HepG2 (cell line): ENCODE measurements around the gene CLASP2. TPM values are rescaled to one million over a fixed set of nuclear protein-coding genes. Genes with fewer than 3 reads are reported as not detected.

Source experiments
- ATAC-seq: fragments of 200-7000 bp; cut with Tn5 transposase; 3 replicates; pipeline ENCODE4 v1.9.1; 2020; ENCODE audit warnings: mild to moderate bottlenecking, moderate library complexity
- BruUV-seq: library from RNA; stranded (reverse); fragments of 400-500 nt; replicated peaks from 2 replicates; lab custom pipeline; 2021; lab: Mats Ljungman, UMichigan
- CTCF ChIA-PET: fragments of 300-600 bp; formaldehyde crosslinking; extraction: SDS; loops from one replicate; lab custom pipeline; 2021; ENCODE audit warnings: low total read pairs, inconsistent platforms, low intra/inter-chr PET ratio; lab: Yijun Ruan, JAX
- POLR2A ChIA-PET: fragments of 350-600 bp; sonication (Branson Sonifier 250); formaldehyde crosslinking; loops from one replicate; lab custom pipeline; 2020; ENCODE audit warnings: antibody characterized with exemption, inconsistent platforms; lab: Yijun Ruan, JAX
- DNase-seq: peaks from one replicate; pipeline ENCODE4 v3.0.0-alpha.2; 2015; ENCODE audit warnings: low spot score
- FAIRE-seq: peaks from 3 replicates; lab custom pipeline; 2011; peaks lifted over from hg19 to GRCh38; lab: Jason Lieb, UNC
- H2AFZ ChIP-seq: one replicate; pipeline ENCODE4 v1.6.1; 2011; ENCODE audit warnings: low read length, inconsistent platforms
- H3K27ac ChIP-seq: fragments of 300-600 bp; 3 replicates; pipeline ENCODE4 v1.8.0; 2011; ENCODE audit warnings: mixed run types, mild to moderate bottlenecking, mixed read lengths, low read length, inconsistent platforms; ENCODE audit not compliant: insufficient read depth; ENCODE audit errors: extremely low read length
- H3K27me3 ChIP-seq, 2 experiments: fragments of 200-600 bp in 1 of 2; 2 replicates in 1 of 2; 3 replicates in 1 of 2; pipeline versions ENCODE4 v1.6.0 to v1.8.0; 2011; ENCODE audit warnings: low read length in 2 of 2, mild to moderate bottlenecking in 2 of 2, moderate library complexity in 2 of 2, inconsistent platforms in 1 of 2; ENCODE audit not compliant: insufficient read depth in 2 of 2, control insufficient read depth in 1 of 2
- H3K36me3 ChIP-seq, 2 experiments: fragments of 200-600 bp in 1 of 2; replicated peaks in 1 of 2; 2 replicates in 1 of 2; 3 replicates in 1 of 2; pipeline versions ENCODE4 v1.5.1 to v1.8.0; 2011; ENCODE audit warnings: low read length in 2 of 2, inconsistent platforms in 1 of 2; ENCODE audit not compliant: insufficient read depth in 2 of 2, control insufficient read depth in 1 of 2
- H3K4me1 ChIP-seq: 2 replicates; pipeline ENCODE4 v1.5.1; 2012; ENCODE audit warnings: low read length, inconsistent platforms; ENCODE audit not compliant: insufficient read depth
- H3K4me2 ChIP-seq: 2 replicates; pipeline ENCODE4 v1.6.0; 2011; ENCODE audit warnings: low read depth, low read length, inconsistent platforms
- H3K4me3 ChIP-seq, 3 experiments: fragments of 200-600 bp in 1 of 3; sonication (generic), shearing (Covaris generic) in 1 of 3; replicated peaks in 1 of 3; 2 replicates each; pipeline ENCODE4 v1.5.1; 2011 to 2016; ENCODE audit warnings: low read length in 3 of 3, inconsistent platforms in 2 of 3, low read depth in 2 of 3, mild to moderate bottlenecking in 2 of 3, control low read depth in 1 of 3, mixed read lengths in 1 of 3; ENCODE audit not compliant: insufficient read depth in 1 of 3
- H3K79me2 ChIP-seq: one replicate; pipeline ENCODE4 v1.6.1; 2011; ENCODE audit warnings: low read length, inconsistent platforms; ENCODE audit not compliant: insufficient read depth
- H3K9ac ChIP-seq: 2 replicates; pipeline ENCODE4 v1.6.0; 2011; ENCODE audit warnings: mild to moderate bottlenecking, low read depth, low read length, inconsistent platforms; ENCODE audit not compliant: insufficient read depth
- H3K9me3 ChIP-seq: 2 replicates; pipeline ENCODE4 v1.5.1; 2012; ENCODE audit warnings: mild to moderate bottlenecking, low read length
- H4K20me1 ChIP-seq: 2 replicates; pipeline ENCODE4 v1.6.0; 2011; ENCODE audit warnings: inconsistent platforms, mild to moderate bottlenecking, low read length, moderate library complexity; ENCODE audit not compliant: insufficient read depth
- BHLHE40 ChIP-seq: IDR thresholded peaks from 2 replicates; pipeline ENCODE4 v1.6.1; 2011; ENCODE audit warnings: low read length, improper control_type of control experiment
- CEBPG ChIP-seq: IDR thresholded peaks from 2 replicates; pipeline ENCODE4 v1.6.1; 2016
- EP300 ChIP-seq, 3 experiments: sonication (generic) in 1 of 3; formaldehyde crosslinking in 1 of 3; IDR thresholded peaks; 2 replicates each; pipeline versions ENCODE4 v1.5.1 to v1.6.1; 2011 to 2020; ENCODE audit warnings: low read depth in 2 of 3, low read length in 2 of 3, borderline replicate concordance in 1 of 3, improper control_type of control experiment in 1 of 3, mild to moderate bottlenecking in 1 of 3, missing genetic modification reagents in 1 of 3, moderate library complexity in 1 of 3
- FOXC1 ChIP-seq: sonication (generic); formaldehyde crosslinking; IDR thresholded peaks from 2 replicates; pipeline ENCODE4 v1.8.0; 2022; ENCODE audit warnings: mild to moderate bottlenecking, missing genetic modification reagents, borderline replicate concordance
- FOXP1 ChIP-seq, 2 experiments: fragments of 450-650 bp in 1 of 2; IDR thresholded peaks; 2 replicates each; pipeline ENCODE4 v1.6.1; 2017 to 2018; ENCODE audit warnings: antibody characterized with exemption in 1 of 2
- ISL2 ChIP-seq: sonication (generic); formaldehyde crosslinking; IDR thresholded peaks from 2 replicates; pipeline ENCODE4 v1.5.0; 2020; ENCODE audit warnings: missing genetic modification reagents
- JUND ChIP-seq: sonication (generic); formaldehyde crosslinking; IDR thresholded peaks from 2 replicates; pipeline ENCODE4 v1.8.0; 2022; ENCODE audit warnings: mild to moderate bottlenecking, missing genetic modification reagents
- MTA1 ChIP-seq: sonication (generic); formaldehyde crosslinking; IDR thresholded peaks from 2 replicates; pipeline ENCODE4 v1.4.0; 2020; ENCODE audit warnings: missing genetic modification reagents, mild to moderate bottlenecking, borderline replicate concordance
- RELA ChIP-seq: sonication (generic); formaldehyde crosslinking; IDR thresholded peaks from 2 replicates; pipeline ENCODE4 v1.4.0; 2020; ENCODE audit warnings: missing genetic modification reagents
- SKI ChIP-seq: fragments of 450-650 bp; IDR thresholded peaks from one replicate; pipeline ENCODE4 v1.6.1; 2018; ENCODE audit warnings: mild to moderate bottlenecking; ENCODE audit not compliant: partially characterized antibody
- ZBTB34 ChIP-seq: sonication (generic); formaldehyde crosslinking; IDR thresholded peaks from 2 replicates; pipeline ENCODE4 v1.8.0; 2022; ENCODE audit warnings: mild to moderate bottlenecking, missing genetic modification reagents
- ZBTB37 ChIP-seq: sonication (generic); formaldehyde crosslinking; IDR thresholded peaks from 2 replicates; pipeline ENCODE4 v1.4.0; 2020; ENCODE audit warnings: mild to moderate bottlenecking, missing genetic modification reagents
- ZBTB43 ChIP-seq: sonication (generic); formaldehyde crosslinking; conservative IDR thresholded peaks from 2 replicates; pipeline ENCODE4 v1.4.0; 2020; ENCODE audit warnings: missing genetic modification reagents
- ZNF557 ChIP-seq: sonication (generic); formaldehyde crosslinking; IDR thresholded peaks from 2 replicates; pipeline ENCODE4 v1.4.0; 2020; ENCODE audit warnings: missing genetic modification reagents
- WGBS: methylation state at CpG from one replicate; pipeline ENCODE4 v1.1.6; 2017; ENCODE audit warnings: low lambda C conversion rate; 5-methylcytosine and 5-hydroxymethylcytosine counted together
- in situ Hi-C: cut with HindIII; loops from 2 replicates; pipeline ENCODE4 v1.10.0; 2017; ENCODE audit warnings: low pct_unique_long_range_greater_than_20kb; ENCODE audit not compliant: extremely low pct_ligation_motif_present
- intact Hi-C: fragments of 100-400 bp; cut with micrococcal nuclease; formaldehyde crosslinking; loops from one replicate; pipeline ENCODE4 v1.10.0; 2022; ENCODE audit not compliant: unreplicated experiment
- polyA plus RNA-seq, 8 experiments: library from polyadenylated mRNA; depleted of rRNA in 3 of 8; stranded (reverse) in 7 of 8; unstranded in 1 of 8; fragments of >200 nt; fragmentation: Illumina TruSeq in 4 of 8; extraction: Trizol in 4 of 8; gene quantifications; 2 replicates each; pipeline versions ENCODE4 v1.2.1 to v1.2.3, GENCODE V29; 2011 to 2016; ENCODE audit warnings: low read depth in 4 of 8, missing spikeins in 1 of 8, mixed read lengths in 1 of 8; ENCODE audit not compliant: insufficient read depth in 1 of 8
- total RNA-seq, 5 experiments: library from RNA; depleted of rRNA; stranded (reverse); fragments of >200 nt; fragmentation: Illumina TruSeq; extraction: Trizol; gene quantifications; 2 replicates each; pipeline ENCODE4 v1.2.3, GENCODE V29; 2016; ENCODE audit warnings: low read depth in 1 of 5

Gene CLASP2
- total and polyA plus RNA-seq, 2 of the 13 experiments (the other 11 are each of a cell fraction or from before 2014, with no cell fraction given), result 15.7 to 34.8 TPM

GRCh38 chr3:33597257-33597689 is 120.8 kb downstream of the CLASP2 start:
- no peak overlapping the region for H3K27ac ChIP-seq
- H3K36me3 ChIP-seq, result peaks cover 0 to 14% of the 10 kb centered on the region in 2 experiments; a peak in 2 of 5 replicates
- 15% methylated on average over 2 of the region's 2 CpGs for WGBS
- no peaks in the 10 kb centered on the region for H3K79me2 ChIP-seq
- DNase-seq (peak; percentile 21), FAIRE-seq (no peak), ATAC-seq (peak; percentile 69)
- ChIA-PET CTCF (no interaction called here), POLR2A (interaction anchor here (0.5 kb wide), 1 partner anchor 171 kb away, joined by 4 read pairs; no protein-coding TSS in a partner anchor)
- H2AFZ ChIP-seq, result no peak overlapping the region
- in situ Hi-C loops (no loop called here), intact Hi-C loops (no loop called here)
- no peak overlapping the region for H3K4me2 ChIP-seq
- no TSS peak for BruUV-seq
- H4K20me1 ChIP-seq, result no peaks in the 10 kb centered on the region; the same call in 1 of the 2 replicates
- no peaks in the 10 kb centered on the region for H3K27me3 ChIP-seq
- no peak overlapping the region for H3K9ac ChIP-seq
- no peak overlapping the region for H3K4me3 ChIP-seq
- H3K9me3 ChIP-seq, result no peaks in the 10 kb centered on the region
- peaks cover 20% of the 10 kb centered on the region for H3K4me1 ChIP-seq
- TF ChIP-seq JUND (CRISPR knock-in tag) (no peak), SKI (no peak), FOXC1 (CRISPR knock-in tag) (no peak), FOXP1 (IDR thresholded peaks at IDR 0.05) (no peak), FOXP1 (CRISPR knock-in tag; IDR thresholded peaks at IDR 0.05) (no peak), ZNF557 (CRISPR knock-in tag) (no peak), ISL2 (CRISPR knock-in tag) (peak; percentile 37; the same call in 1 of the 2 replicates), EP300 (IDR thresholded peaks at IDR 0.05; ENCODE audit: low read depth in 2 of 2, low read length in 2 of 2) (peak in 1 of 2 experiments; percentile 32; a peak in 1 of 4 replicates), EP300 (CRISPR knock-in tag; IDR thresholded peaks at IDR 0.05; ENCODE audit: borderline replicate concordance) (no peak), ZBTB43 (CRISPR knock-in tag) (peak; percentile 82), ZBTB37 (CRISPR knock-in tag) (peak; percentile 87), BHLHE40 (no peak), RELA (CRISPR knock-in tag) (no peak), ZBTB34 (CRISPR knock-in tag) (peak; percentile 98), CEBPG (CRISPR knock-in tag) (peak; percentile 39; the same call in 1 of the 2 replicates), MTA1 (no peak)
